GM13976 (cell line): ENCODE measurements around the gene TMEM44.
A peak's percentile ranks its signal among the peaks of the same experiment; 100 is the strongest.

ENCODE experiments used
- DNase-seq: peaks from one replicate; pipeline ENCODE4 v3.0.0; 2012; ENCODE audit warnings: low spot score
- CTCF ChIP-seq: IDR thresholded peaks from 2 replicates; pipeline ENCODE4 v1.5.1; 2012; ENCODE audit warnings: borderline replicate concordance, mild to moderate bottlenecking; ENCODE audit not compliant: insufficient read depth; ENCODE audit errors: extremely low read depth, missing control alignments, control extremely low read depth
- in situ Hi-C: fragments of 300-500 bp; cut with MboI; formaldehyde crosslinking; loops from one replicate; pipeline ENCODE4 v1.12.0; 2022; ENCODE audit warnings: low sequenced_read_pairs, mixed read lengths, inconsistent platforms; ENCODE audit not compliant: unreplicated experiment

Gene TMEM44

GRCh38 chr3:194675680-194676079 is 42.5 kb upstream of the TMEM44 start:
- no peak for DNase-seq
- in situ Hi-C loops = loop anchor here (25.0 kb wide), 1 partner anchor 862 kb away; the partner anchor contains the start of gene PPP1R2
- no peak for TF ChIP-seq CTCF

GRCh38 chr3:194675081-194675640 is 41.9 kb upstream of the TMEM44 start:
- no peak for TF ChIP-seq CTCF
- DNase-seq = no peak
- in situ Hi-C loops = loop anchor here (25.0 kb wide), 1 partner anchor 862 kb away; the partner anchor contains the start of gene PPP1R2

GRCh38 chr3:194673761-194674160 is 40.5 kb upstream of the TMEM44 start:
- DNase-seq = no peak
- in situ Hi-C loops = no loop called here
- no peak for TF ChIP-seq CTCF

- in situ Hi-C loops = no loop called here
- no peak for TF ChIP-seq CTCF
Measured at GRCh38 chr3:194672876-194673275, 39.7 kb upstream of the TMEM44 start.

GRCh38 chr3:194671900-194672808 is 38.9 kb upstream of the TMEM44 start, which contains the start of gene LSG1:
LSG1 (minus strand) TSS chr3:194672191; CDS start chr3:194672162, 29 bp downstream.
- DNase-seq = peak; percentile 88
- in situ Hi-C loops = no loop called here
- no peak for TF ChIP-seq CTCF

More at GRCh38 chr3:194672876-194673275, 39.7 kb upstream of the TMEM44 start:
- DNase-seq = no peak

- DNase-seq = peak; percentile 58
- in situ Hi-C loops = no loop called here
- TF ChIP-seq CTCF = peak; percentile 51
Measured at GRCh38 chr3:194671511-194671899, 38.3 kb upstream of the TMEM44 start.
